Activated naive CD4-positive, alpha-beta T cell treated with anti-CD3 and anti-CD28 coated beads, Interleukin-2, amount 50 U/mL, for 24 hours (primary cell): ENCODE measurements around the gene DUS2.

Source experiments
- H3K27ac Mint-ChIP-seq: one replicate; pipeline ENCODE4 v1.8.0; 2021; ENCODE audit warnings: mild to moderate bottlenecking, mixed read lengths
- H3K27me3 Mint-ChIP-seq: one replicate; pipeline ENCODE4 v1.8.0; 2021; ENCODE audit warnings: mixed read lengths
- H3K36me3 Mint-ChIP-seq: one replicate; pipeline ENCODE4 v1.8.0; 2021; ENCODE audit warnings: mixed read lengths
- H3K4me1 Mint-ChIP-seq: one replicate; pipeline ENCODE4 v1.8.0; 2021; ENCODE audit warnings: mixed read lengths
- H3K4me3 Mint-ChIP-seq: one replicate; pipeline ENCODE4 v1.8.0; 2021; ENCODE audit warnings: mild to moderate bottlenecking, mixed read lengths
- H3K9me3 Mint-ChIP-seq: one replicate; pipeline ENCODE4 v1.8.0; 2021; ENCODE audit warnings: mixed read lengths

Gene DUS2

GRCh38 chr16:68076560-68076959 lies 53.5 kb downstream of the DUS2 start:
- H3K36me3 Mint-ChIP-seq = peaks cover 18% of the 10 kb centered on the region
- H3K27ac Mint-ChIP-seq = no peak overlapping the region
- H3K27me3 Mint-ChIP-seq = no peaks in the 10 kb centered on the region
- peaks cover 83% of the 10 kb centered on the region for H3K4me1 Mint-ChIP-seq
- no peak overlapping the region for H3K4me3 Mint-ChIP-seq
- no peaks in the 10 kb centered on the region for H3K9me3 Mint-ChIP-seq

GRCh38 chr16:68077866-68078700 lies 55.0 kb downstream of the DUS2 start:
- Mint-ChIP-seq H3K4me3 (peak overlapping the region; percentile 26), H3K27ac (peak overlapping the region; percentile 43), H3K27me3 (no peaks in the 10 kb centered on the region), H3K9me3 (no peaks in the 10 kb centered on the region), H3K4me1 (peaks cover 84% of the 10 kb centered on the region), H3K36me3 (peaks cover 18% of the 10 kb centered on the region)

GRCh38 chr16:68078701-68079375 lies 55.8 kb downstream of the DUS2 start:
- Mint-ChIP-seq H3K27ac (peak overlapping the region; percentile 68), H3K4me3 (peak overlapping the region; percentile 67), H3K9me3 (no peaks in the 10 kb centered on the region), H3K27me3 (no peaks in the 10 kb centered on the region), H3K36me3 (peaks cover 17% of the 10 kb centered on the region), H3K4me1 (peaks cover 89% of the 10 kb centered on the region)

GRCh38 chr16:68079376-68079625 lies 56.2 kb downstream of the DUS2 start:
- peak overlapping the region; percentile 67 for H3K4me3 Mint-ChIP-seq
- peaks cover 89% of the 10 kb centered on the region for H3K4me1 Mint-ChIP-seq
- H3K36me3 Mint-ChIP-seq = peaks cover 14% of the 10 kb centered on the region
- H3K27me3 Mint-ChIP-seq = no peaks in the 10 kb centered on the region
- no peaks in the 10 kb centered on the region for H3K9me3 Mint-ChIP-seq
- H3K27ac Mint-ChIP-seq = peak overlapping the region; percentile 88

- no peaks in the 10 kb centered on the region for H3K9me3 Mint-ChIP-seq
Measured at GRCh38 chr16:68079626-68080344, 56.7 kb downstream of the DUS2 start.

GRCh38 chr16:68081861-68082628 lies 59.0 kb downstream of the DUS2 start:
- Mint-ChIP-seq H3K4me3 (peak overlapping the region; percentile 66), H3K36me3 (peaks cover 4% of the 10 kb centered on the region), H3K4me1 (peaks cover 72% of the 10 kb centered on the region), H3K9me3 (no peaks in the 10 kb centered on the region), H3K27me3 (no peaks in the 10 kb centered on the region), H3K27ac (peak overlapping the region; percentile 88)

More at GRCh38 chr16:68079626-68080344, 56.7 kb downstream of the DUS2 start:
- H3K4me3 Mint-ChIP-seq = peak overlapping the region; percentile 67
- peaks cover 87% of the 10 kb centered on the region for H3K4me1 Mint-ChIP-seq
- no peaks in the 10 kb centered on the region for H3K27me3 Mint-ChIP-seq
- H3K27ac Mint-ChIP-seq = peak overlapping the region; percentile 88
- peaks cover 10% of the 10 kb centered on the region for H3K36me3 Mint-ChIP-seq

GRCh38 chr16:68082629-68083238 lies 59.6 kb downstream of the DUS2 start:
- peak overlapping the region; percentile 9 for H3K4me3 Mint-ChIP-seq
- peaks cover 71% of the 10 kb centered on the region for H3K4me1 Mint-ChIP-seq
- H3K9me3 Mint-ChIP-seq = no peaks in the 10 kb centered on the region
- H3K36me3 Mint-ChIP-seq = peaks cover 4% of the 10 kb centered on the region
- no peaks in the 10 kb centered on the region for H3K27me3 Mint-ChIP-seq
- peak overlapping the region; percentile 88 for H3K27ac Mint-ChIP-seq

GRCh38 chr16:68083239-68083781 lies 60.2 kb downstream of the DUS2 start:
- Mint-ChIP-seq H3K27me3 (no peaks in the 10 kb centered on the region), H3K36me3 (peaks cover 2% of the 10 kb centered on the region), H3K9me3 (no peaks in the 10 kb centered on the region), H3K4me1 (peaks cover 68% of the 10 kb centered on the region), H3K4me3 (peak overlapping the region; percentile 90), H3K27ac (peak overlapping the region; percentile 92)

- Mint-ChIP-seq H3K9me3 (no peaks in the 10 kb centered on the region), H3K4me1 (peaks cover 68% of the 10 kb centered on the region)
Measured at GRCh38 chr16:68083861-68084503, 60.9 kb downstream of the DUS2 start.

GRCh38 chr16:68084504-68085258 lies 61.6 kb downstream of the DUS2 start:
- Mint-ChIP-seq H3K27ac (peak overlapping the region; percentile 92), H3K4me1 (peaks cover 68% of the 10 kb centered on the region), H3K36me3 (peaks cover 2% of the 10 kb centered on the region), H3K9me3 (no peaks in the 10 kb centered on the region), H3K4me3 (peak overlapping the region; percentile 90), H3K27me3 (no peaks in the 10 kb centered on the region)

More at GRCh38 chr16:68083861-68084503, 60.9 kb downstream of the DUS2 start:
- H3K36me3 Mint-ChIP-seq = peaks cover 2% of the 10 kb centered on the region
- H3K27ac Mint-ChIP-seq = peak overlapping the region; percentile 92
- no peaks in the 10 kb centered on the region for H3K27me3 Mint-ChIP-seq
- H3K4me3 Mint-ChIP-seq = peak overlapping the region; percentile 90

- H3K36me3 Mint-ChIP-seq = peaks cover 2% of the 10 kb centered on the region
- H3K27ac Mint-ChIP-seq = peak within 1 kb of the TSS; percentile 93
- no peaks in the 10 kb centered on the region for H3K27me3 Mint-ChIP-seq
- H3K4me3 Mint-ChIP-seq = peak within 1 kb of the TSS; percentile 92
- H3K9me3 Mint-ChIP-seq = no peaks in the 10 kb centered on the region
- H3K4me1 Mint-ChIP-seq = peaks cover 68% of the 10 kb centered on the region
Measured at GRCh38 chr16:68085259-68086071, 62.4 kb downstream of the DUS2 start, which contains the start of gene NFATC3. NFATC3 (plus strand) TSS chr16:68085370; CDS start chr16:68085682, 312 bp downstream.

- Mint-ChIP-seq H3K36me3 (peaks cover 2% of the 10 kb centered on the region), H3K4me3 (peak overlapping the region; percentile 92), H3K9me3 (no peaks in the 10 kb centered on the region), H3K27ac (peak overlapping the region; percentile 93), H3K4me1 (peaks cover 72% of the 10 kb centered on the region), H3K27me3 (no peaks in the 10 kb centered on the region)
Measured at GRCh38 chr16:68086336-68086841, 63.3 kb downstream of the DUS2 start.

- Mint-ChIP-seq H3K4me3 (peak overlapping the region; percentile 92), H3K4me1 (peaks cover 72% of the 10 kb centered on the region), H3K9me3 (no peaks in the 10 kb centered on the region), H3K27ac (peak overlapping the region; percentile 64), H3K27me3 (no peaks in the 10 kb centered on the region), H3K36me3 (no peaks in the 10 kb centered on the region)
Measured at GRCh38 chr16:68086860-68087268, 63.8 kb downstream of the DUS2 start.
